Body of pancreas (tissue), 4 donors: ENCODE results near the gene TMEM89. TPM values are rescaled to one million over a fixed set of nuclear protein-coding genes. Genes with fewer than 3 reads are reported as not detected.

Experiments used
- ATAC-seq: fragments of 150-250 bp; one replicate; pipeline ENCODE4 v1.9.1; 2016
- DNase-seq, 4 donors: peaks; one replicate each; pipeline ENCODE4 v3.0.0-alpha.2; 2019
- H3K27ac ChIP-seq, 4 donors: fragments of 200-600 bp; sonication (generic); 1 replicate in 3 of 4; 2 replicates in 1 of 4; pipeline versions ENCODE4 v1.5.1 to v1.6.1; 2016 to 2019; ENCODE audit warnings: mild to moderate bottlenecking in 1 of 4, mixed read lengths in 1 of 4, moderate library complexity in 1 of 4
- H3K27me3 ChIP-seq, 2 donors: fragments of 200-600 bp; sonication (generic); one replicate each; pipeline ENCODE4 v1.6.0; 2016; ENCODE audit warnings: mild to moderate bottlenecking in 1 of 2
- H3K36me3 ChIP-seq, 2 donors: fragments of 200-600 bp; sonication (generic); replicated peaks in 1 of 2; 2 replicates each; pipeline ENCODE4 v1.5.1; 2016; ENCODE audit warnings: low read depth in 2 of 2; ENCODE audit not compliant: insufficient read depth in 1 of 2
- H3K4me1 ChIP-seq: fragments of 200-600 bp; sonication (generic); one replicate; pipeline ENCODE4 v1.6.0; 2016
- H3K4me3 ChIP-seq, 2 donors: fragments of 200-600 bp; sonication (generic); 1 replicate in 1 of 2; 2 replicates in 1 of 2; pipeline ENCODE4 v1.5.1; 2016 to 2019
- H3K9me3 ChIP-seq, 3 donors: fragments of 200-600 bp; sonication (generic); 1 replicate in 2 of 3; 2 replicates in 1 of 3; pipeline ENCODE4 v1.5.1; 2016
- CTCF ChIP-seq, 7 experiments: fragments of 450-650 bp in 4 of 7; fragments of 200-600 bp in 3 of 7; sonication (generic) in 3 of 7; IDR thresholded peaks; one replicate each; pipeline ENCODE4 v1.5.1; 2016 to 2019; ENCODE audit warnings: antibody characterized with exemption in 7 of 7
- POLR2A ChIP-seq, 3 donors: fragments of 450-650 bp; IDR thresholded peaks; one replicate each; pipeline ENCODE4 v1.6.1; 2016; ENCODE audit warnings: antibody characterized with exemption in 3 of 3, mild to moderate bottlenecking in 2 of 3
- WGBS, 2 donors: methylation state at CpG; one replicate each; pipeline ENCODE4 v1.1.5; 2017; 5-methylcytosine and 5-hydroxymethylcytosine counted together
- intact Hi-C: fragments of 100-400 bp; cut with DNase I; formaldehyde crosslinking; loops from one replicate; pipeline ENCODE4 v1.15.1; 2023
- total RNA-seq, 2 donors: library from RNA; depleted of rRNA; stranded (reverse); fragments of >200 nt; gene quantifications; one replicate each; pipeline ENCODE4 v1.1.0, GENCODE V29; 2016

Gene TMEM89
- total RNA-seq, 2 donors from 2014 or later, result not detected

GRCh38 chr3:48595075-48595525, 26.5 kb downstream of the TMEM89 start, which contains the start of gene COL7A1:
TSS of gene COL7A1 (minus strand) at chr3:48595329. CDS start at chr3:48595159, 170 bp downstream.
- H3K9me3 ChIP-seq, result no peaks in the 10 kb centered on the region
- H3K4me3 ChIP-seq, result no peak within 1 kb of the TSS
- peak; percentile 17 for ATAC-seq
- no peak for DNase-seq
- WGBS, 2 donors, result 4% methylated on average over 34 of the region's 35 CpGs; no CpG with 5 or more reads in 1 of the 2 donors
- no peak within 1 kb of the TSS for H3K27ac ChIP-seq
- no peak for TF ChIP-seq POLR2A (IDR thresholded peaks at IDR 0.05)
- TF ChIP-seq CTCF (IDR thresholded peaks at IDR 0.05), result no peak
- peaks cover 13% of the 10 kb centered on the region for H3K4me1 ChIP-seq
- no peaks in the 10 kb centered on the region for H3K27me3 ChIP-seq
- peaks cover 6 to 15% of the 10 kb centered on the region in 2 donors for H3K36me3 ChIP-seq
- intact Hi-C loops, result no loop called here

GRCh38 chr3:48594417-48595049, 27.0 kb downstream of the TMEM89 start:
- Histone ChIP-seq H3K36me3 (peaks cover 2 to 11% of the 10 kb centered on the region in 2 donors), H3K9me3 (no peaks in the 10 kb centered on the region), H3K27me3 (no peaks in the 10 kb centered on the region), H3K27ac (no peak overlapping the region), H3K4me1 (peaks cover 13% of the 10 kb centered on the region), H3K4me3 (no peak overlapping the region)
- intact Hi-C loops, result no loop called here
- no peak for ATAC-seq
- TF ChIP-seq CTCF (IDR thresholded peaks at IDR 0.05), result no peak
- no peak for TF ChIP-seq POLR2A (IDR thresholded peaks at IDR 0.05)
- DNase-seq, result no peak
- 43 to 45% methylated on average over 30 to 39 of the region's 39 CpGs for WGBS, 2 donors

GRCh38 chr3:48593337-48593736, 28.2 kb downstream of the TMEM89 start:
- no peak overlapping the region for H3K4me3 ChIP-seq
- H3K27ac ChIP-seq, result no peak overlapping the region
- intact Hi-C loops, result no loop called here
- peaks cover 0 to 2% of the 10 kb centered on the region in 2 donors for H3K36me3 ChIP-seq
- H3K9me3 ChIP-seq, result no peaks in the 10 kb centered on the region
- DNase-seq (no peak), ATAC-seq (no peak)
- peaks cover 13% of the 10 kb centered on the region for H3K4me1 ChIP-seq
- 83% methylated on average over 9 of the region's 9 CpGs; no CpG with 5 or more reads in 1 of the 2 donors for whole genome bisulfite sequencing, 2 donors
- TF ChIP-seq CTCF (IDR thresholded peaks at IDR 0.05) (no peak), POLR2A (IDR thresholded peaks at IDR 0.05) (no peak)
- no peaks in the 10 kb centered on the region for H3K27me3 ChIP-seq

- DNase-seq (no peak), ATAC-seq (no peak)
- no peaks in the 10 kb centered on the region for H3K36me3 ChIP-seq
- WGBS, 2 donors, result 84 to 87% methylated on average over 18 to 21 of the region's 21 CpGs
- no peak overlapping the region for H3K27ac ChIP-seq
- no peak overlapping the region for H3K4me3 ChIP-seq
- TF ChIP-seq POLR2A (IDR thresholded peaks at IDR 0.05), result no peak
- no peak for TF ChIP-seq CTCF (IDR thresholded peaks at IDR 0.05)
- intact Hi-C loops, result no loop called here
- H3K27me3 ChIP-seq, result no peaks in the 10 kb centered on the region
- no peaks in the 10 kb centered on the region for H3K9me3 ChIP-seq
- H3K4me1 ChIP-seq, result peaks cover 13% of the 10 kb centered on the region
Observed at GRCh38 chr3:48592519-48593087, 29.0 kb downstream of the TMEM89 start.
